Daoy (cell line): ENCODE data around the gene FOXP1. TPM values are rescaled to one million over a fixed set of nuclear protein-coding genes. Genes with fewer than 3 reads are reported as not detected.

Experiments used
- DNase-seq: peaks from one replicate; pipeline ENCODE4 v3.0.0-alpha.2; 2015; ENCODE audit warnings: low read depth
- total RNA-seq: library from RNA; depleted of rRNA; stranded (reverse); fragments of >200 nt; shearing (Covaris generic); gene quantifications from 2 replicates; pipeline ENCODE4 v1.2.3, GENCODE V29; 2014

FOXP1 gene
- total RNA-seq, 1 experiment from 2014 or later, result 42.6 TPM

DNA sequence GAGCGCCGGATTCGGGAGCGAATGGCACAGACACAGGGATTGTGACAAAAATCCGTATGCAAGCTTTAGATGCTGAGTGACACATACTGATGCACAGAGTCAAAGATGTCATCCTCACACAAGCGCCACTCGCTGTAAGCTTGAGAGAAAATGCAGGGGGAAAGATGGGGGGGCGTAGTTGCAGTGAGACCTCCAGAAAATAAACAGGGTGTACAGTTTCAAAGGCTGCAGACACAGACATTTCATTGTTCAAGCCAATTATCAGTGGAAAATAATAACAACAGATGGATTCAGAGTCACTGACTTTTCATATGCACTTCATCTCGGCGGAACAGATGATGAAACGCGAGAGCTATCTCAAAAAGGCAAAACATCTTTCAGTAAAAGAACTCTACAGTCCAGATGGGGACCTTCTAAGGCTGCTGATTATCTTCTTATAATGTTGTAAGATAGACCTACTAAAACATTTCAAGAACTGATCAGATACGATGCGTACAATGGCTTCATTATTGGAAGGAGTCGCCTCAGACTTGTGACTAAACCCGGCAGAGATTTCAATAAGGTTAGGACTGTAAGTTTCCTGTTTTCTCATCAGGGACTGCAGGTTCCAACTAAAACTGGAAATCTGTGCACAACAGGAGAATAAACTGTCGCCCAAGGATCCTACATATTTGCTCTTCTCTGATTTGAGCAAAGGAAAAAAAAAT lies 275.4 kb downstream of the FOXP1 start:
- no peak for DNase-seq

DNA sequence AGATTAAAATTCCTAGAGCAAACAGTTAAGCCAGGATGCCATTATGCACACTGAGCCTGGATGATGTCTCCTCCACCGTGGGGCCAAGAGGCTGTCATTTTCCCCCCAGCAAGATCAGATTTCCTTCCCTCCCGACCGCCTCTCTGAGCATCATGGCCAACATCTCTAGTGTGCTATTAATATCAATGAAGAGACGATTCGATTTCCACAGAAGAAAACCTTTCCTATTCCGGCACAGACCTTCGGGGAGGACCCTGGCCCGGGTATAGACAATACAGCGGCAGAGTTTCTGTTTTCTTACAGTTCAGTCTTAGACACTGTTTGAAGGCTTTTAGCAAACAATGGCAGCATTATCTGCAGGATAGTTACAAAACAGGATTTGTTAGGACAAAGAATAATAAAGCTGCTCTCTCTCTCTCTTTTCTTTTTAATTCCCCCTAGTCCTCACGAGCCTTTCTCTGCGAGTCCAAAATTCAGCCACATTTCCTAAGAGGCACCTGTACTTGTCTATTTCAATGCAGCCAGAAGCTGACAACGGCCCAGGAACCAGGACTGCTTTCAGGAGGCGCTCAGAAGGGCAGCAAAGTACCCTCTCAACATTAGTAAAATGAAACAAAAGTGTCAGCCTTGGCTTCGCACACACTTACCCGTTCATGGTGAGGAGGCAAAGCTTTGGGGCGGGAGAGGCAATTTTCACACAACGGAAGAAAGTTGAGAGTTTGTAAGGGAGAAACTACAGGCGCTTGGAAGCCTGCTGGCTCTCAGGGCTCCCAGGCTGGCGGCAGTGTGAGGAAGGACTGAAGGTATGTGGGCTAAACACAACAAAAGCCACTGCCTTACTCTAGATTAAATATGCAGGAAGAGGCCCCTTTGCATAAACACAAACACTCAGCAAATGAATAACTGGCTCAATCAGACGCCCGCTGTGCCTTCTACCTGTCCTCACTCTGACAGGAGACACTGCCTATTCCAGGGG lies 278.0 kb downstream of the FOXP1 start:
- no peak for DNase-seq

DNA sequence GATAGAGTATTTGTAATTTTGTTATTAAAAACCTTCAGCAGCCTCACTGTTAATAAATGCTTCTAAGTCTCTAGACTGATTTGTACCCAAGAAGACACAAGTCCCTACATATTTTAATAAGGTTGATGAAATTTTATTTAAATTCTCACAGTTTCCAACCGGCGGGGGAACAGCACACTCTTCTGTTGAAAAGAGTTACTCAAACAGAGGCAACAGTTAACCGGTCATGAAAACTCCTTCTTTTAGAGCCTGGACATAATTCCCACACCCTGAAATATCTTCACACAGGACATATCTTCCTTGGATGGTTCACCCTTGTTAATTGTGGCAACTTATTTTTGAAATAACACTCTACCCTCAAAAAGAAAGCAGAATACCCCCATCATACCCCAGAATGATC lies 278.8 kb downstream of the FOXP1 start:
- no peak for DNase-seq

DNA sequence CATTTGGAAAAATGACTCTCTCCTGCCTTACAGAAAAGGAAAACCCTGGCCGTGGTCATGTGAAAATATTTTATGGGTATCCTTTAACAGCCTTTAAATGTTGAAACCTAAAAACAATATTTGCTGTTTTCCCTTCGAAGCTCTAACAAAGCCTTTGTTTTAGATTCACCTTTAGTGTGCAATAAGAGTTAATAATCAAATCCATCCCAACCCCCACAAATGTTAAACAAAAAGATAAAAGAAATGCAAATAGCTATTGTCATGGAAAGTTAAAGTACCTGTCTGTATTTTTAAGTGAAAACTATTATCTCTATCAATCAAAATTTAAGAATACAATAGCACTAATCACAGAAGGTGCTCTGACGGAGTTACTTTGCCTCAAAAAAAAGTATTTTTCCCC lies 279.3 kb downstream of the FOXP1 start:
- DNase-seq, result no peak

DNA sequence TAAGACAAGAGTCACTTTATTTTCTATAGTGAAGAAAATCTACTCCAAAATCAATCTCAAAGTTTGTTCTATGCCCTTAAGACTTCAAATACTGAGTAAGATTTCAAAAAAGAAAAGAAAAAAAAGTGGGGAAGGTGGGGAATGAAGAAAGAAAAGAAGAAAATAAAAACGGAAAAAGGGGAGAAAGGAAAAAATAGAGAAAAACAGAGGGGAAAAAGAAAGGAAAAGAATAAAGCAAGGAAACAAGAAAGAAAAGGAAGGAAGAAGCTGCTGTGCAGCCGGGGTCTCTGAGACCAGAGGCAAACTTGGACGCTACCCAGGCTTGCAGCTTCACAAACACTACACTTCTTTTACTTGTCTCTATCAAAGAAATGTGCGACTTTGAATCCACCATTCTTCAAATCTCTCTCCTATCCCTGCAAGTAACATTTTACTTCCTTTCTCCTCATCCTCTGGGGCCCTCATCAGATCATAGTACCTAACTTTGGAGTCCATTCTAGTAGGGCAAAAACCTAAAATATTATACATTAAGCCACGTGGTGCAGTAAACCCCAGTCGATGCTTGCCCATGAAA lies 279.8 kb downstream of the FOXP1 start:
- DNase-seq, result no peak

DNA sequence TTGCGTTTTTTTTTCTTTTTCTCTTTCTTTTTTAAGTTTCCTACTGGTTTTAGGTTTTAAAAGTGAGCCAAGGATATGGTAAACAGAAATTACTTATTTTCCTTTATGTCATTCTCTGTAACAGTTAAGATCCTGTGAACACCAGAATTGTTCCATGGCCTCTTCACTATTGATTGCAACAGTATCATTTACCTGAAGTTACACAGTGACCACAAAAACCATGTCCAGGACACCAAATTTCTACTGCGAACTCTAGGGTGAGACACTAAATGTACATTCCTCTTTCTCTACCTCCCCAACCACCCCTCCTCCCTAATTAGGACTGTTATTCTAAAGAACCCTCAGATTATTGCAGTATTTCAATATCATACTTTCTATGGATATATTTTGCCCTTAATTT lies 280.9 kb downstream of the FOXP1 start:
- DNase-seq, result no peak

DNA sequence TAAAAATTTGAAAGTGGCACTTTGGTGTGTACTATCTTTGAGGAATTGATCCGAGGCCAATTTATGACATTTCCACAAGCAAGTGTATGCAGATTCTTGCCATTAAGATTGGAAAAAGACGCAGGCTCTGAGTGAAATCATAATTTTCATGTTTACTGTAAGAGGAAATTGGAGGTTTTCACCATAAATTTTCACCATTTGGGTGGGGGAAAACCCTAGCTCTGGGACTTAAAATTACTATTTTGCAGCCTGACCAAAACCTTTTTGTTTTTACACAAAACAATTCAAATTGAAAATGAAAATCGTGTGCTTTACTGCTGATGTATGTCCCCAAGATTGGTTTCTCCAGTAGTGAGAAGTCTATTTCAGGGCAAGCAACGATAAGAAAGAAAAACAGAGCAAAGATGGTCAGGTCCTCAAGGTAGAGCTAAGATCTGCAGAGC lies 282.6 kb downstream of the FOXP1 start:
- DNase-seq, result no peak

DNA sequence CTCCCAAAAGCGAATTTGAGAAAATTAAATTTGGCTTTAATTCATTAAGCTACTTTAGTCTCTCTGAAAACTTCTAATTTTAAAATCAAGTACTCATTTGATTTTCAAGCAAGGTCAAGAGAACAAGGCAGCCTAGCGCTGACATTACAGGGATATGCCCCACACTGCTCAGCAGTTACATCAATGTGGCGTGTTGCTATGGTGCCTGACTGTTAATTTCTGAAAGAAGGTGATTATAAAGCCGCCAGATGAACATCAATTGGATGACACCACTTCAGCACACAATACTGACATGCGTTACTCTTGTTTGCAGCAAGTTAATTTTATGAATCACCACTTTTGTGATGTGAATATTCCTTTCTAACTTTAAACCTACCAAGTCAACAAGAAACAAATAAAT lies 284.4 kb downstream of the FOXP1 start:
- DNase-seq, result no peak

DNA sequence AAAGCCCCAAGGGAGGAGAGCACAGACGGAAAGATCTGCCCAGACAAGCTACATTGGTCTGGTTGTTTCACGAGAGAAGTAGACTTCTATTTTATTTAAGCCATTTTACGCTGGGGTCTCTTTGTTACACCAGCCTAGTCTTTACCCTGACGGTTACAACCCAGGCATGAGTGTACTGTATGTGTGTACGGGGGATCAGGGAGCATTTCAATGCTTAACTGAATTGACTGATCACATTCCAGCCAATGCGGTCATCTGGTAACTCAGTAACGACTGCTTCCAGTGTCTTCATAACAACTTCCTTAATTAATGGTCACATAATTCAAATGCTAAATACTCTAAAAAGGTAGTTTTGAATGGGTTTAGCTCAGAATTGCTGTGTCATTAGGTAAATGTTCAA lies 288.6 kb downstream of the FOXP1 start:
- no peak for DNase-seq

DNA sequence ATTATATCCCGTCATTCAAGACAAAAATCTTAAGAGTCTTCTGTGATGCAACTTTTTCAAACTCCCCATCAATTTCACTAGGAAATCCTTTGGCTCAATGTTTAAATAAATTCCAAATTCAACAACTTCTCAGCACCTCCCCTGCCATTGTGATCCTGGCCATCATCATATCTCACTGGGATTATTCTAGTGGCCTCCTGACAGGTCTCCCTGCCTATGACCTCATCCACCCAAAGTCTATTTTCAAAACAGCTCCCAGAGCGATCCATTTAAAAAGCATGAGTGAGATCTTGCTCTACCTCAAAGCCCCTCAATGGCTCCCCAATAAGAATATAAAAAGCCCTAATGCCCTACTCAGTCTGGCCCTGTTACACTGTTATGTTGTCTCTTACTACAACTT lies 293.2 kb downstream of the FOXP1 start:
- DNase-seq, result no peak

DNA sequence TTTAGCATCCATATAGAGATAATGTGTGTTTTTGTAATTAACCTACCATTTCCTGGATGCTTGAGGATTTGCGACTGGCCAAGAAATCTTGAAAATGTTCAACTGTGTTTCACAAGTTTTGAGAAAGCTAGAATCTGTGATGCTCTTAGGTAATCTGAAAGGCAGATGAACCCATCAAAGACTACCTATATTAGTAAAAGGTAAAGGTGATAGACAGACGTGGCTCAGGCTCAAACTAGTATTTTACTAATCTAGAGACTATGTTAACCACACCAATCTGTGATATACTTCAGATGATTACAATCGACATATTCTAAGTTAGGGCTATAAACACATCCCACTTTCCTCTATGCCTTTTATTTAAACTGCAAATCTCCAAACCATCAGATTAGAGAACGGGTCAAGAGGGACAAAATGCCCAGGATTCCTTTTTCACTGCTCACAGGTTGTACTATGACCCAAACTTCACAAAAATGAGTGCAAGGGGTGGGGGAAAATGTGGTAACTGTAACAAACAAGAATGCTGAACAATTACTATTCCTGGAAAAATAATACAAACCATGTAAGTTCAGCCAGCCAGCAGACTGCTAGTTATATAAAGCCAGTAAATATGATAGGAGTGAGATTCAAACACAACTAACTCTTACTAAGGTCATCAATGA lies 295.1 kb downstream of the FOXP1 start:
- no peak for DNase-seq

DNA sequence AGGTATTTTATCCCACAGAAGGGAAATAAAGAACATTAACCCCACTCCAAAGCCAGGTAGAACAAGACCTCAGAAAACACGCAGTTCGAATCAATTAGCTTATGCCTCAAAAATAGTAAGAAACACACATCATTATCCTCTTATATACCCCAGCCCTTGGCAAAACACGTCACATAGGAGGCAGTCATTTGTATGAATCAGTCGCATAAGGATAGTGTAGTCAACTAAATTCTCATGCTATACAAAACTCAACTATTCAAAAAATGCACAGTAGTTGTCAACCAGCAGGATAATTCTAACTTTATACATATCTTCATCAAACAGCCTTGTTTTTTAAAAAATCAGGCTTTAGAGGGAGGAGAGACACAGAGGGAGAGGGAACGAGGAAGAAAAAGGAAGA lies 298.4 kb downstream of the FOXP1 start:
- no peak for DNase-seq

DNA sequence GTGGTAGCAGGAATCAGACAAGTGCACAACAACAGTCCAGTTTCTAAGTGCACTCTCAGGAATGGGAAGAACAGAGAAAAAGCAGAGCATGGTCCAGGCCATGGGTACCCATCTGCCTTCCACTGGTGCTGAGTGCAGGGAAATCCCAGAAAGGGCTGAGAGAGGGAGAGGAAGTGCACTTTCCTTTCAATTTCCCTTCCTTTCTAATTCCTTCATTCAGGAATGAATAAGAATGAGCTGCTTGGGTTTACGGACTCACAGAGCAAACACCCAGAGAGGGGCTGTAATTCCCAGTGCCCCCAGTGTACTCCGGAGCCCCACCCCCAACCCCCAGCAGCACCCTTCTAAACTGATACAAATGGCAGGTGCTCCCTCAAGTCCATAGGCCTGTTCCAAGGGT lies 300.6 kb downstream of the FOXP1 start:
- DNase-seq, result no peak

DNA sequence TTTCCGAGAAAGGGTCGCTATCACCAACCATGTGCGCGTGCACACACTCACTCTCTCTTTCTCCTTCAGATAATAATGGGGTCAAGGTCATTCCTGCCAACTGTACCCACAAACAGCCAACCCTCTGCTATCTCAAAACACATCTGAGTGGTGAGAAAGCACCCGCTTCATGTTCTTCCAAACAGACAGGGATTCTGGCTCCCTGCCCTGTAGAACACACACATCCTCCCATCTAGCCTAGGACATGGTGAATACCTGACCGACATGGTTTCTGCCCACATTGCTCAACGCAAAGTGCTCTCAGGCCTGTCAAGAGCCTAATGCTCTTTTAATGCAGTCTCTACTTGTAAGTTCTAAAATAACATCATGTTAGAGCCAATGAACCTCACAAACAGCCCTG lies 302.2 kb downstream of the FOXP1 start:
- DNase-seq, result no peak

DNA sequence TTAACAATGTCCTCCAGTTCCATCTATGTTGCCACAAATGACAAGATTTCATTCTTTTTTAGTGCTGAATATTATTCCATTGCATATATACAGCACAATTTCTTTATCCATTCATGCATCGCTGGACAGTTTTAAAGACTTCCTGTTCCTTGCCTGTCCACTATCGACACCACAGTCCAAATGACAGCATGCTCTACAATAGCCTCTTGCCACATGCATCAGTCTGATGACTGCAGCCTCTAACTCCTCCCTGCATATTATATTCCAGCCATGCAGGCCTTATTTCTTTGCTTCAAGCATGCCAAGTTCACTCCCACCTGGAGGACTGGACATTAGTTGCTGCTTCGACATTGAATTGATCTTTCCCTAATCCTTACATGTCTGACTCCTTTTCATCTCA lies 306.2 kb downstream of the FOXP1 start:
- DNase-seq, result no peak

DNA sequence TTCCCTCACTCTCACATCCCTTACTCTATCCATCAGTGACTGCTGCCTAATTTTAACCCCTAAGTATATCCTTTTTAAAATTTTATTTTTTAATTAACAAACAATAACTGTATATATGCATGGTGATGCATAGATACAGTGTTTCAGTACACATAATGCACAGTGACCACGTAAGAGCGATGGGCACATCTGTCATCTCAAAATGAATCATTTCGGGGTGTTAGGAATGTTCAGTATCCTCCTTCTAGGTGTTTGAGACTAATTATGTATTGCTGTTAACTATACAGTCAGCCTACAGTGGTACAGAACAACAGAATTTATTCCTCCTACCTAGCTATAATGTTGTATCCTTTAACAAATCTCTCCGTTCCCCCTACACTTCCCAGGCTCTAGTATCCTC lies 307.0 kb downstream of the FOXP1 start:
- no peak for DNase-seq

DNA sequence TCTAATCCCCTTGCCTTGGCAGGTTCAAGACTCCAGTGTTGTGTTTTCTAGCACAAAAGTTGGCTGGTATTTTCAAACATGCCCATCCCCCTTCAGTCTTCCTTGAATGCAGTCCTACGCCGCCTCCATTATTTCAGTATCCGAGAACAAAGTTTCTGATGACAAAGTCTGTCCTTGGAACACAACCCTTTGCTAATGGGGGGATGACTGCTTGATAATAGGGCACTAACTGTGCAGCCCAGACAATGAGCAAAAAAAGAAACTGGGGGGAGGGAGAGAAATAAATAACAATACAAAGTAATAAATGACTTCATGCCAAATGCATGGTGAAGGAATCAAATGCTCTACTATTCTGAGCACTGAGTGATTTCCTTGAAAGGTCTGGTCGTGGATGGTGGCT lies 310.1 kb downstream of the FOXP1 start:
- no peak for DNase-seq

DNA sequence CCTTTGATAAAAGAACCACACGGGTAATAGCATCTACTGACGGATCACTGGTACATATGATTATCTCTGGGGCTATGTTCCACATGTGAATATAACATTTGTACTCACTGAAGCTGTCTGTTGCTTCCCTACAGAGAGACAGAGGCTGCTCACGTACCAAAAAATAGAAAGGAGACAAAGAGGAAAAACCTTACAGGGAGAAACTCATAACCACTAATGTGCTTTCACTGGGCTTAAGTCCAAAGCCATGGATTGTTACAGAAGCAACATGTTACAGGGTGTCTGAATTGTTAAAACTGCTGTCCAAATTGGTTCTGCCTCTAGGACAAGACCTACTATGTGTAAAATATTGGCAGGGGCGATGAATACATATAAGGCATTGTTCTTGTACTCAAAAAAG lies 311.9 kb downstream of the FOXP1 start:
- no peak for DNase-seq

DNA sequence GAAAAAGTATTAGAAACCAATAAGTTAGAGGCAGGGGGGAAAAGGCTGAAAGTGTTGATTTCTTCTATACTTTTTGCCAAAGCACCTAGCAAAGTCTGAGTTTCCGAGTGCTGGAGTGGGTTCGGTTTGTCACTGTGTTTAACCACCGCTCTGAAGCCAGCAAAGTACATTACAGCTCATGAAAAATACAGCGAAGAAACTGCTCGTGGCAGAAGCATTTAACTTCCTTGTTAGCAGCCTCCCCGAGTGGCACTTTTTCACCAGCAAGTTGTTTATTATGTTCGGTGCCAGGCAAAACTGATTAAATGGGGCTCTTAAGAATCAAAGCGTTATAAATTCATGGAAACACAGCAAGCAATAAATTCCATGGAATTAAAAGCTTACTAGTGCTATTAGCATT lies 313.6 kb downstream of the FOXP1 start:
- DNase-seq, result no peak

DNA sequence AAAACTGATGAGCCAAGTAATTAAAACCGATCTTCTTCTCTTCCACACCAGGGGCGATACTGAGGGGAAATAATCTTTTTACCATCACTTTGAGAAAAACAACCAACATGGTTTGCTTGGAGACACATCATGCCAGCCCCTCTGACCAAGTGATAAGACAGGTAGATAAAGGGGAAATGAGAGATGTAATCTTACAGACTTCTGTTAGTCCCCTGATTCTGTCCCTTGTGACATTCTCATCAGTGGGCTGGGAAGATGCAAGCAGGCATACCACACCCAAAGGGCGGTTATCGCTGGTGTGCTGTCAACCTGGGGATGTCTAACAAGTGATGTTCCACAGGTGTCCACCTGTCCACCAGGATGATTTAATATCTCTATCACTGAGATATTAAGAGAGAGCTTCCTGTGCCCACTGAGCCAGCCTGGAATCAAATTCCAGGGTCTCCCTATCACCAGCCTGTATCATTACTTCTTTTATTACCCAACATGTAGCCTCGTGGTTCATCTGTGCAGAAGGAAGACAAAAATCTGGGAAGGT lies 315.0 kb downstream of the FOXP1 start:
- no peak for DNase-seq

DNA sequence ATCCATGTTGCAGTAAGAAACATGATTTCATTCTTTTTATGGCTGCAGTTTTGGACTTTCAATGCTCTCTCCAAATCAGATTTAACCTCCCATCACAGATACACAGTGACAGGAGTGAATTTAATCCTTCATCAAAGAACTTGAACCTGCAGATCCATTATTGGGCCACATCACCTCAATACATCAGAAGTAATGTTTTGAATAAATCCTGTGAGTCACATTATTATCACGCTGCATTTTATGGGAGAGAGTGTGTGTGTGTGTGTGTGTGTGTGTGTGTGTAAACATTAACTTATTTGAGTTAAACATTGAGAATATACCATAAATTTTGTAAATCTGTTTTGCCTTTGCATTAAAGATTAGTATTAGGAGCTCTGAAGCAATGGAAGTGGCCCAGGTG lies 316.7 kb downstream of the FOXP1 start:
- DNase-seq, result no peak

DNA sequence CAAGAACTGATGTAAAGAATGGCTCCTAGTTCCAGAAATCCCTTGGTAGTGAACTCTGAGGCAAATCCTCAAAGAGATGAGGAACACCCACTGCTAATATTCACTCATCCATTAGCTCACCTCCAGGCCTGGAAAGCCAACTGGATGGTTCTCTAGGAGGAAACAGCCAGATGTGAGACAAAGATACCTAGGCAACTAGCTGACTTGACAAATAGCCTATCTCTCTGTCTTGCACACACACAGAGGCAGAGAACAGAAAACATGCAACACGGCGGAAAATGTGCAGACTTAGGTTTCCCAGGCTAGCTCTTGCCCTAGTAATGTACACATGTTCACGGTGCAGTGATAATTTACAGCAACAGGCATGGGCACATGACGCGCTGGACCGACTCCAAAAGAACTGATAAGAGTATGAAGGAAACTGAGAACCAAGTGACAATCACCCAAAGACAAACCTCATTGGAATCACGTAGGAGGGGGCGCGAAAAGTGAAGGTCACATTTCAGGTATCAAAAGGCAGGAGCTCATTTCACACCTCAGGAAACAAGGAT lies 318.1 kb downstream of the FOXP1 start:
- no peak for DNase-seq
